Right lobe of liver (tissue), 6 donors: ENCODE measurements around the gene RIMBP2. TPM values are rescaled to one million over a fixed set of nuclear protein-coding genes. Genes with fewer than 3 reads are reported as not detected.

Experiments used
- ATAC-seq, 4 donors: fragments of 200-7000 bp; cut with Tn5 transposase; one replicate each; pipeline ENCODE4 v1.9.1; 2020; ENCODE audit warnings: mild to moderate bottlenecking in 4 of 4, moderate library complexity in 4 of 4
- DNase-seq, 3 donors: peaks; one replicate each; pipeline ENCODE4 v3.0.0-alpha.2; 2020
- H3K27ac ChIP-seq, 3 donors: fragments of 200-600 bp; one replicate each; pipeline ENCODE4 v1.8.0; 2022
- H3K27me3 ChIP-seq, 2 donors: fragments of 200-600 bp; one replicate each; pipeline ENCODE4 v1.8.0; 2022
- H3K36me3 ChIP-seq, 4 donors: fragments of 200-600 bp; sonication (generic) in 1 of 4; one replicate each; pipeline versions ENCODE4 v1.5.1 to v1.8.0; 2017 to 2022; ENCODE audit warnings: control low read depth in 1 of 4
- H3K4me1 ChIP-seq, 4 donors: fragments of 200-600 bp; sonication (generic) in 1 of 4; one replicate each; pipeline versions ENCODE4 v1.5.1 to v1.8.0; 2017 to 2022; ENCODE audit warnings: control low read depth in 1 of 4
- H3K4me3 ChIP-seq, 3 donors: fragments of 200-600 bp; one replicate each; pipeline ENCODE4 v1.8.0; 2022
- H3K9me3 ChIP-seq, 4 donors: fragments of 200-600 bp; sonication (generic) in 1 of 4; one replicate each; pipeline versions ENCODE4 v1.5.1 to v1.8.0; 2017 to 2022; ENCODE audit warnings: control low read depth in 1 of 4
- POLR2A ChIP-seq: fragments of 450-650 bp; IDR thresholded peaks from one replicate; pipeline ENCODE4 v1.6.1; 2017; ENCODE audit warnings: antibody characterized with exemption, mild to moderate bottlenecking
- whole genome bisulfite sequencing: methylation state at CpG from one replicate; pipeline ENCODE4 v1.1.6; 2018; ENCODE audit warnings: low coverage, low lambda C conversion rate; ENCODE audit not compliant: insufficient coverage; ENCODE audit errors: missing lambda C conversion rate; 5-methylcytosine and 5-hydroxymethylcytosine counted together
- intact Hi-C, 2 donors: fragments of 100-400 bp; cut with DNase I; formaldehyde crosslinking; loops; one replicate each; pipeline versions ENCODE4 v1.11.2 to v1.14.1; 2022
- total RNA-seq, 6 experiments: library from RNA; depleted of rRNA in 2 of 6; stranded (reverse); fragments of >200 nt in 2 of 6; fragmentation: NEBNext Ultra II Directional in 3 of 6; extraction: Animal tissue kit (Norgen Biotek cat#: 25700) in 3 of 6; gene quantifications; one replicate each; pipeline versions ENCODE4 v1.1.0 to v1.2.4, GENCODE V29; 2016 to 2023
- TF ChIP-seq, protein P1 (sequence below), 4 donors: fragments of 200-600 bp in 3 of 4; fragments of 450-650 bp in 1 of 4; IDR thresholded peaks; one replicate each; pipeline versions ENCODE4 v1.5.1 to v1.8.0; 2016 to 2022; ENCODE audit warnings: antibody characterized with exemption in 4 of 4, mild to moderate bottlenecking in 2 of 4
- donor health status: DM: no; HTN: yes; CAD: no.
- donor health status: DM: no; HTN: no; CAD: no.
- donor health status: DM: no; HTN: no; CAD: no.
- donor health status: DM: no; HTN: yes; CAD: no.
- donor health status: DM: no; HTN: yes; CAD: no.

The RIMBP2 gene
- total RNA-seq, 6 experiments from 2014 or later, result 0.04 to 0.19 TPM; not detected in 4

GRCh38 chr12:130656411-130656810, 59.7 kb downstream of the RIMBP2 start:
- no peaks in the 10 kb centered on the region for H3K4me1 ChIP-seq
- H3K9me3 ChIP-seq, result no peaks in the 10 kb centered on the region
- no peak for DNase-seq
- no peak overlapping the region for H3K4me3 ChIP-seq
- intact Hi-C loops, result no loop called here
- H3K36me3 ChIP-seq, result no peaks in the 10 kb centered on the region
- no peak for ATAC-seq
- no peak for TF ChIP-seq POLR2A
- TF ChIP-seq, protein P1, sequence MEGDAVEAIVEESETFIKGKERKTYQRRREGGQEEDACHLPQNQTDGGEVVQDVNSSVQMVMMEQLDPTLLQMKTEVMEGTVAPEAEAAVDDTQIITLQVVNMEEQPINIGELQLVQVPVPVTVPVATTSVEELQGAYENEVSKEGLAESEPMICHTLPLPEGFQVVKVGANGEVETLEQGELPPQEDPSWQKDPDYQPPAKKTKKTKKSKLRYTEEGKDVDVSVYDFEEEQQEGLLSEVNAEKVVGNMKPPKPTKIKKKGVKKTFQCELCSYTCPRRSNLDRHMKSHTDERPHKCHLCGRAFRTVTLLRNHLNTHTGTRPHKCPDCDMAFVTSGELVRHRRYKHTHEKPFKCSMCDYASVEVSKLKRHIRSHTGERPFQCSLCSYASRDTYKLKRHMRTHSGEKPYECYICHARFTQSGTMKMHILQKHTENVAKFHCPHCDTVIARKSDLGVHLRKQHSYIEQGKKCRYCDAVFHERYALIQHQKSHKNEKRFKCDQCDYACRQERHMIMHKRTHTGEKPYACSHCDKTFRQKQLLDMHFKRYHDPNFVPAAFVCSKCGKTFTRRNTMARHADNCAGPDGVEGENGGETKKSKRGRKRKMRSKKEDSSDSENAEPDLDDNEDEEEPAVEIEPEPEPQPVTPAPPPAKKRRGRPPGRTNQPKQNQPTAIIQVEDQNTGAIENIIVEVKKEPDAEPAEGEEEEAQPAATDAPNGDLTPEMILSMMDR (IDR thresholded peaks at IDR 0.05), result no peak
- no peaks in the 10 kb centered on the region for H3K27me3 ChIP-seq
- H3K27ac ChIP-seq, result no peak overlapping the region
- WGBS, result 58% methylated on average over 1 of the region's 8 CpGs

- no peaks in the 10 kb centered on the region for H3K4me1 ChIP-seq
- TF ChIP-seq, protein P1 (IDR thresholded peaks at IDR 0.05), result no peak
- TF ChIP-seq POLR2A, result no peak
- no peak for ATAC-seq
- no peak for DNase-seq
- H3K27me3 ChIP-seq, result no peaks in the 10 kb centered on the region
- intact Hi-C loops, result no loop called here
- H3K4me3 ChIP-seq, result no peak overlapping the region
- no peak overlapping the region for H3K27ac ChIP-seq
- no peaks in the 10 kb centered on the region for H3K36me3 ChIP-seq
- no peaks in the 10 kb centered on the region for H3K9me3 ChIP-seq
- 72% methylated on average over 6 of the region's 9 CpGs for WGBS
These were observed 60.2 kb downstream of the RIMBP2 start for GRCh38 chr12:130655881-130656280.

DNA sequence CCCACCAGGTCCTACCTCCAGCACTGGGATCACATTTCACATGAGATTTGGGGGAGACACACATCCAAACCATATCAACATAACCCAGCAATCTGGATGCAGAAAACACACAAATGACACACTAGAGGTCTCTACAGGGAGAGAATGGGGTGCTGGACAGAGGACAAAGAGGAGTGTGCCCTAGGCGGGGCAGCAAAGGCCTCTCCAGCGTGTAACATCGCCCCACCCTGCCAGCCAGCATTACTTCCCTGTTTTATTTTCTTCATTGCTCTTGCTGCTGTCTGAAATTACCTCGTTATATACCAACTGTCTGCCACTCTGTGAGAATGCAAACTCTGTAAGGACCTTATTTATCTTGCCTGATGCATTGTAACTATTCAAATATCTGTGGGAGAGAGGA, 61.1 kb downstream of the RIMBP2 start:
- no peaks in the 10 kb centered on the region for H3K36me3 ChIP-seq
- no peaks in the 10 kb centered on the region for H3K4me1 ChIP-seq
- H3K4me3 ChIP-seq, result no peak overlapping the region
- no peaks in the 10 kb centered on the region for H3K27me3 ChIP-seq
- no peak overlapping the region for H3K27ac ChIP-seq
- 52% methylated on average over 4 of the region's 4 CpGs for WGBS
- H3K9me3 ChIP-seq, result no peaks in the 10 kb centered on the region
- ATAC-seq, result no peak
- TF ChIP-seq POLR2A, result no peak
- TF ChIP-seq, protein P1 (IDR thresholded peaks at IDR 0.05), result no peak
- intact Hi-C loops, result no loop called here
- DNase-seq, result no peak

DNA sequence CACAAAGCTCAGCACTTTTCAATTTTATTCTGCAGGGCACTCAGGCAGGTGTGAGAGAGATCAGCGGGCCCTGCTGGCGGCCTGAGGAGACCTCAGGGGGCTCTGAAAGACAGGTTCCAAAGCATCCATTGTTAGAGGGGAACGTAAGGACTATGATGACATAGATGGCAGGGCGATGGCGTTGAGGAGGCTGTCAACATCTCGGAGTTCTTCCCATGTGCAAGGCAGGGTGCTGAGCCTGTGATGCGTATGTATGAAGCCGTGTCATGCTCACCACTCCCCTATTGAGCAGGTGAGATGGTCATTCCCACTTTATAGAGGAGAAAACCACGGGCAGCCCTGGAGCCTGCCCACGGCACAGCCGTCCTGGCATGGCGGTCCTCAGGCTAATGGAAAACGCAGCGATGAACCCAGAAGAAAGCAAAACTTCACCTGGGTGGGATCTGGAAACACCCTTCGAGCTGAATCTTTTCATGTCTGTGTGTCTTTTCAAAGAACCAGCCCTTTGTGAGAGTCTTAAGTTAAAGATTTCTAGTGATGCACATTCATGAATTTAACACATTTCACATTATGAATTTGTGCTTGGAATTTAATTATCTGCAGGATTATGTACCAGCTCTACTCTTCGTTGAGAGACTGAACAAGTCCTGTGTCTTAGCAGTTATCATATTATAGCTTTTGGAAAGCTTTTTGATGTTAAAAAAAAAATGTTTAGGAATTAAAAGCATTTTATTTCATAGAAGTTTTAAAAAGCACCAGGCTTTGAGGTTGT, 64.7 kb downstream of the RIMBP2 start:
- Histone ChIP-seq H3K27ac (no peak overlapping the region), H3K27me3 (no peaks in the 10 kb centered on the region), H3K4me3 (no peak overlapping the region), H3K9me3 (no peaks in the 10 kb centered on the region), H3K36me3 (no peaks in the 10 kb centered on the region), H3K4me1 (no peaks in the 10 kb centered on the region)
- ATAC-seq (no peak), DNase-seq (no peak)
- no peak for TF ChIP-seq POLR2A
- TF ChIP-seq, protein P1 (IDR thresholded peaks at IDR 0.05), result no peak
- intact Hi-C loops, result no loop called here
- WGBS, result 59% methylated on average over 13 of the region's 16 CpGs
